ENCODE data around the gene IFNE.

- TF ChIP-seq CTCF (conservative IDR thresholded peaks at IDR 0.05) (no peak), ZFX (IDR thresholded peaks at IDR 0.05) (no peak)
Observed at GRCh38 chr9:21525174-21525573, 43.1 kb upstream of the IFNE start.
